Ovary (tissue), 9 donors: Measurements from ENCODE around the gene NCAM1. TPM values are rescaled to one million over a fixed set of nuclear protein-coding genes. Genes with fewer than 3 reads are reported as not detected.

Experiments used
- DNase-seq, 5 donors: peaks; one replicate each; pipeline ENCODE4 v3.0.0-alpha.2; 2019 to 2020
- H3K27ac ChIP-seq, 2 donors: fragments of 200-600 bp; one replicate each; pipeline versions ENCODE4 v1.5.1 to v1.8.0; 2019 to 2022
- H3K27me3 ChIP-seq: fragments of 200-600 bp; one replicate; pipeline ENCODE4 v1.8.0; 2022
- H3K36me3 ChIP-seq: fragments of 200-600 bp; sonication (generic); one replicate; pipeline ENCODE4 v1.5.1; 2019
- H3K4me1 ChIP-seq: one replicate; pipeline ENCODE4 v1.8.1; 2013; ENCODE audit warnings: mild to moderate bottlenecking, moderate library complexity; ENCODE audit not compliant: insufficient read depth
- H3K4me3 ChIP-seq: fragments of 200-600 bp; sonication (generic); one replicate; pipeline ENCODE4 v1.5.1; 2017
- H3K9me3 ChIP-seq, 2 donors: fragments of 200-600 bp in 1 of 2; sonication (generic) in 1 of 2; one replicate each; pipeline versions ENCODE4 v1.5.1 to v1.8.1; 2013 to 2019; ENCODE audit warnings: mild to moderate bottlenecking in 1 of 2, moderate library complexity in 1 of 2
- CTCF ChIP-seq, 3 donors: fragments of 450-650 bp in 2 of 3; fragments of 200-600 bp in 1 of 3; IDR thresholded peaks; one replicate each; pipeline versions ENCODE4 v1.5.1 to v1.8.0; 2016 to 2022; ENCODE audit warnings: antibody characterized with exemption in 3 of 3, mild to moderate bottlenecking in 1 of 3
- EP300 ChIP-seq: sonication (generic); formaldehyde crosslinking; IDR thresholded peaks from one replicate; pipeline ENCODE4 v1.6.1; 2017; ENCODE audit warnings: antibody characterized with exemption
- POLR2A ChIP-seq: fragments of 450-650 bp; IDR thresholded peaks from one replicate; pipeline ENCODE4 v1.6.1; 2017; ENCODE audit warnings: antibody characterized with exemption, mild to moderate bottlenecking, moderate library complexity
- WGBS, 3 donors: extraction: QIAGEN DNeasy Blood & Tissue Kit in 1 of 3; methylation state at CpG; one replicate each; pipeline versions ENCODE4 v1.1.5 to v1.1.7; 2013 to 2017; 5-methylcytosine and 5-hydroxymethylcytosine counted together
- intact Hi-C, 4 donors: fragments of 100-400 bp; cut with DNase I; formaldehyde crosslinking; loops; one replicate each; pipeline versions ENCODE4 v1.11.0 to v1.15.1; 2022 to 2023
- polyA plus RNA-seq, 2 donors: library from polyadenylated mRNA; stranded (reverse); fragments of 200-250 nt in 1 of 2; fragments of 350-450 nt in 1 of 2; fragmentation: Illumina TruSeq in 1 of 2; extraction: RNeasy Lipid Tissue Mini Kit (QIAGEN cat#74804) in 1 of 2; gene quantifications; one replicate each; pipeline ENCODE4 v1.2.3, GENCODE V29; 2013 to 2014
- total RNA-seq, 7 donors: library from RNA; depleted of rRNA in 2 of 7; stranded (reverse); fragments of >200 nt in 2 of 7; fragmentation: NEBNext Ultra II Directional in 3 of 7; extraction: Animal tissue kit (Norgen Biotek cat#: 25700) in 3 of 7; gene quantifications; one replicate each; pipeline versions ENCODE4 v1.1.0 to v1.2.4, GENCODE V29; 2016 to 2023
- donor health status: DM: no; HTN: no; CAD: no; lungs with moderate emphysema.
- donor health status: DM: no; HTN: no; CAD: no.
- donor health status: Bipolar disorder and iron deficiency.
- donor health status: DM: yes; HTN: yes; CAD: no.
- donor health status: DM: no; HTN: no; CAD: no.
- donor health status: DM: yes; HTN: yes; CAD: no.

Gene NCAM1
- total and polyA plus RNA-seq, 9 donors, result 23.0 to 194 (median 106) TPM

GRCh38 chr11:113059548-113059947, 98.3 kb downstream of the NCAM1 start:
- no peaks in the 10 kb centered on the region for H3K27me3 ChIP-seq
- H3K36me3 ChIP-seq, result no peaks in the 10 kb centered on the region
- H3K9me3 ChIP-seq, result no peaks in the 10 kb centered on the region
- no peak for TF ChIP-seq POLR2A
- no peak for TF ChIP-seq CTCF (IDR thresholded peaks at IDR 0.05)
- TF ChIP-seq EP300, result no peak
- DNase-seq, result no peak
- 91 to 94% (median 94%) methylated on average over 4 of the region's 4 CpGs for WGBS, 3 donors
- no peak overlapping the region for H3K4me3 ChIP-seq
- intact Hi-C loops, result no loop called here
- H3K27ac ChIP-seq, result no peak overlapping the region
- no peaks in the 10 kb centered on the region for H3K4me1 ChIP-seq

GRCh38 chr11:113065330-113065729, 104.1 kb downstream of the NCAM1 start:
- Histone ChIP-seq H3K9me3 (no peaks in the 10 kb centered on the region), H3K27me3 (no peaks in the 10 kb centered on the region), H3K36me3 (no peaks in the 10 kb centered on the region), H3K27ac (no peak overlapping the region), H3K4me1 (no peaks in the 10 kb centered on the region), H3K4me3 (no peak overlapping the region)
- TF ChIP-seq EP300 (no peak), CTCF (IDR thresholded peaks at IDR 0.05) (no peak), POLR2A (no peak)
- DNase-seq, result no peak
- intact Hi-C loops, result no loop called here
- 83 to 95% (median 90%) methylated on average over 1 of the region's 1 CpG for WGBS, 3 donors

GRCh38 chr11:113072237-113072858, 111.1 kb downstream of the NCAM1 start:
- no peak overlapping the region for H3K4me3 ChIP-seq
- no peak overlapping the region for H3K27ac ChIP-seq
- H3K36me3 ChIP-seq, result no peaks in the 10 kb centered on the region
- WGBS, 3 donors, result 68 to 79% (median 75%) methylated on average over 5 of the region's 5 CpGs
- no peak for DNase-seq
- H3K4me1 ChIP-seq, result no peaks in the 10 kb centered on the region
- intact Hi-C loops, result no loop called here
- TF ChIP-seq CTCF (IDR thresholded peaks at IDR 0.05), result no peak
- TF ChIP-seq POLR2A, result no peak
- no peak for TF ChIP-seq EP300
- H3K9me3 ChIP-seq, result no peaks in the 10 kb centered on the region
- H3K27me3 ChIP-seq, result no peaks in the 10 kb centered on the region

- no peak for DNase-seq
- Histone ChIP-seq H3K36me3 (no peaks in the 10 kb centered on the region), H3K4me1 (no peaks in the 10 kb centered on the region), H3K4me3 (no peak overlapping the region), H3K9me3 (no peaks in the 10 kb centered on the region), H3K27me3 (no peaks in the 10 kb centered on the region), H3K27ac (no peak overlapping the region)
- 69 to 76% (median 71%) methylated on average over 3 of the region's 3 CpGs for WGBS, 3 donors
- intact Hi-C loops, result no loop called here
- TF ChIP-seq POLR2A (no peak), CTCF (IDR thresholded peaks at IDR 0.05) (no peak), EP300 (no peak)
Observed at GRCh38 chr11:113073290-113073953, 112.2 kb downstream of the NCAM1 start.
